ENCODE data around the gene PIK3C3.

The PIK3C3 gene

GRCh38 chr18:42072407-42072806 is 117.4 kb downstream of the PIK3C3 start (continued):
- TF ChIP-seq FEZF1 (tag by site-specific recombination; IDR thresholded peaks at IDR 0.05) = no peak

- TF ChIP-seq, protein P1, sequence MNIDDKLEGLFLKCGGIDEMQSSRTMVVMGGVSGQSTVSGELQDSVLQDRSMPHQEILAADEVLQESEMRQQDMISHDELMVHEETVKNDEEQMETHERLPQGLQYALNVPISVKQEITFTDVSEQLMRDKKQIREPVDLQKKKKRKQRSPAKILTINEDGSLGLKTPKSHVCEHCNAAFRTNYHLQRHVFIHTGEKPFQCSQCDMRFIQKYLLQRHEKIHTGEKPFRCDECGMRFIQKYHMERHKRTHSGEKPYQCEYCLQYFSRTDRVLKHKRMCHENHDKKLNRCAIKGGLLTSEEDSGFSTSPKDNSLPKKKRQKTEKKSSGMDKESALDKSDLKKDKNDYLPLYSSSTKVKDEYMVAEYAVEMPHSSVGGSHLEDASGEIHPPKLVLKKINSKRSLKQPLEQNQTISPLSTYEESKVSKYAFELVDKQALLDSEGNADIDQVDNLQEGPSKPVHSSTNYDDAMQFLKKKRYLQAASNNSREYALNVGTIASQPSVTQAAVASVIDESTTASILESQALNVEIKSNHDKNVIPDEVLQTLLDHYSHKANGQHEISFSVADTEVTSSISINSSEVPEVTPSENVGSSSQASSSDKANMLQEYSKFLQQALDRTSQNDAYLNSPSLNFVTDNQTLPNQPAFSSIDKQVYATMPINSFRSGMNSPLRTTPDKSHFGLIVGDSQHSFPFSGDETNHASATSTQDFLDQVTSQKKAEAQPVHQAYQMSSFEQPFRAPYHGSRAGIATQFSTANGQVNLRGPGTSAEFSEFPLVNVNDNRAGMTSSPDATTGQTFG (tag by site-specific recombination; IDR thresholded peaks at IDR 0.05; ENCODE audit: borderline replicate concordance) = no peak
- no peak for TF ChIP-seq KLF16 (tag by site-specific recombination; IDR thresholded peaks at IDR 0.05)
- no peak for TF ChIP-seq ZNF596 (tag by site-specific recombination; IDR thresholded peaks at IDR 0.05)
- TF ChIP-seq, protein P2, sequence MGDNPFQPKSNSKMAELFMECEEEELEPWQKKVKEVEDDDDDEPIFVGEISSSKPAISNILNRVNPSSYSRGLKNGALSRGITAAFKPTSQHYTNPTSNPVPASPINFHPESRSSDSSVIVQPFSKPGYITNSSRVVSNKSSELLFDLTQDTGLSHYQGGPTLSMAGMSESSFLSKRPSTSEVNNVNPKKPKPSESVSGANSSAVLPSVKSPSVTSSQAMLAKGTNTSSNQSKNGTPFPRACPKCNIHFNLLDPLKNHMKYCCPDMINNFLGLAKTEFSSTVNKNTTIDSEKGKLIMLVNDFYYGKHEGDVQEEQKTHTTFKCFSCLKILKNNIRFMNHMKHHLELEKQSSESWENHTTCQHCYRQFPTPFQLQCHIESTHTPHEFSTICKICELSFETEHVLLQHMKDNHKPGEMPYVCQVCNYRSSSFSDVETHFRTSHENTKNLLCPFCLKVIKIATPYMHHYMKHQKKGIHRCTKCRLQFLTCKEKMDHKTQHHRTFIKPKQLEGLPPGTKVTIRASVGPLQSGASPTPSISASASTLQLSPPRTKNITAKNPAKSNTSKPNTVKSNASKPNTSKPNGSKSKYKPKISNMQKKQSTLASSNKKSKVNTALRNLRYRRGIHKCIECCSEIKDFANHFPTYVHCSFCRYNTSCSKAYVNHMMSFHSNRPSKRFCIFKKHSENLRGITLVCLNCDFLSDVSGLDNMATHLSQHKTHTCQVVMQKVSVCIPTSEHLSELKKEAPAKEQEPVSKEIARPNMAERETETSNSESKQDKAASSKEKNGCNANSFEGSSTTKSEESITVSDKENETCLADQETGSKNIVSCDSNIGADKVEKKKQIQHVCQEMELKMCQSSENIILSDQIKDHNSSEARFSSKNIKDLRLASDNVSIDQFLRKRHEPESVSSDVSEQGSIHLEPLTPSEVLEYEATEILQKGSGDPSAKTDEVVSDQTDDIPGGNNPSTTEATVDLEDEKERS (tag by site-specific recombination; IDR thresholded peaks at IDR 0.05) = no peak
- H3K27ac ChIP-seq (ENCODE audit: extremely low read depth, low read depth, low read length) = no peak overlapping the region
- H3K4me3 ChIP-seq (ENCODE audit: low read depth, low read length) = no peak overlapping the region
- H3K4me1 ChIP-seq (ENCODE audit: control insufficient read depth, insufficient read depth, low read length) = no peaks in the 10 kb centered on the region
- CTCF ChIA-PET = interaction anchor here (0.7 to 2.1 kb wide), 2 partner anchors 22 to 1489 kb away, joined by 5 to 6 read pairs; no protein-coding TSS in a partner anchor
- POLR2A ChIA-PET = no interaction called here
- peaks cover 14 to 22% of the 10 kb centered on the region in 2 experiments for H3K36me3 ChIP-seq (ENCODE audit: control insufficient read depth in 2 of 2, insufficient read depth in 1 of 2, low read length in 2 of 2)
- no peaks in the 10 kb centered on the region for H3K9me3 ChIP-seq (ENCODE audit: control insufficient read depth, insufficient read depth, low read depth, low read length)
Observed at GRCh38 chr18:42074704-42075103, 119.7 kb downstream of the PIK3C3 start.

- peaks cover 7 to 12% of the 10 kb centered on the region in 2 experiments for H3K36me3 ChIP-seq (ENCODE audit: control insufficient read depth in 2 of 2, insufficient read depth in 1 of 2, low read length in 2 of 2)
- H3K4me3 ChIP-seq (ENCODE audit: low read depth, low read length) = no peak overlapping the region
- CTCF ChIA-PET = interaction anchor here (0.8 to 0.9 kb wide), 2 partner anchors 25 to 49 kb away, joined by 3 to 4 read pairs; no protein-coding TSS in a partner anchor
- no peaks in the 10 kb centered on the region for H3K9me3 ChIP-seq (ENCODE audit: control insufficient read depth, insufficient read depth, low read depth, low read length)
- H3K4me1 ChIP-seq (ENCODE audit: control insufficient read depth, insufficient read depth, low read length) = no peaks in the 10 kb centered on the region
- no peak overlapping the region for H3K27ac ChIP-seq (ENCODE audit: extremely low read depth, low read depth, low read length)
- no peak for TF ChIP-seq ZNF670 (tag by site-specific recombination; IDR thresholded peaks at IDR 0.05; ENCODE audit: low read depth)
- no peak for TF ChIP-seq ZNF473 (tag by site-specific recombination; IDR thresholded peaks at IDR 0.05)
- TF ChIP-seq, protein P3, sequence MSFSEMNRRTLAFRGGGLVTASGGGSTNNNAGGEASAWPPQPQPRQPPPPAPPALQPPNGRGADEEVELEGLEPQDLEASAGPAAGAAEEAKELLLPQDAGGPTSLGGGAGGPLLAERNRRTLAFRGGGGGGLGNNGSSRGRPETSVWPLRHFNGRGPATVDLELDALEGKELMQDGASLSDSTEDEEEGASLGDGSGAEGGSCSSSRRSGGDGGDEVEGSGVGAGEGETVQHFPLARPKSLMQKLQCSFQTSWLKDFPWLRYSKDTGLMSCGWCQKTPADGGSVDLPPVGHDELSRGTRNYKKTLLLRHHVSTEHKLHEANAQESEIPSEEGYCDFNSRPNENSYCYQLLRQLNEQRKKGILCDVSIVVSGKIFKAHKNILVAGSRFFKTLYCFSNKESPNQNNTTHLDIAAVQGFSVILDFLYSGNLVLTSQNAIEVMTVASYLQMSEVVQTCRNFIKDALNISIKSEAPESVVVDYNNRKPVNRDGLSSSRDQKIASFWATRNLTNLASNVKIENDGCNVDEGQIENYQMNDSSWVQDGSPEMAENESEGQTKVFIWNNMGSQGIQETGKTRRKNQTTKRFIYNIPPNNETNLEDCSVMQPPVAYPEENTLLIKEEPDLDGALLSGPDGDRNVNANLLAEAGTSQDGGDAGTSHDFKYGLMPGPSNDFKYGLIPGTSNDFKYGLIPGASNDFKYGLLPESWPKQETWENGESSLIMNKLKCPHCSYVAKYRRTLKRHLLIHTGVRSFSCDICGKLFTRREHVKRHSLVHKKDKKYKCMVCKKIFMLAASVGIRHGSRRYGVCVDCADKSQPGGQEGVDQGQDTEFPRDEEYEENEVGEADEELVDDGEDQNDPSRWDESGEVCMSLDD (tag by site-specific recombination; IDR thresholded peaks at IDR 0.05) = no peak
- TF ChIP-seq ZNF629 (tag by site-specific recombination; IDR thresholded peaks at IDR 0.05) = no peak
- no peak for TF ChIP-seq ZNF423 (tag by site-specific recombination; IDR thresholded peaks at IDR 0.05)
- TF ChIP-seq ZNF548 (tag by site-specific recombination; IDR thresholded peaks at IDR 0.05) = no peak
- no peak for TF ChIP-seq ZFP37 (tag by site-specific recombination; IDR thresholded peaks at IDR 0.05)
- TF ChIP-seq ZNF707 (tag by site-specific recombination; IDR thresholded peaks at IDR 0.05) = no peak
- POLR2A ChIA-PET = no interaction called here
Observed at GRCh38 chr18:42078711-42079110, 123.7 kb downstream of the PIK3C3 start.
